ENCODE results near the gene GULP1.
"Not testable (repeated sequence)": the region's sequence is repeated elsewhere in the genome, so short reads cannot be mapped to it uniquely, and the experiment has no call there.

GULP1 gene

GRCh38 chr2:188291617-188292347, at the start of gene GULP1:
GULP1 (plus strand) TSS chr2:188291874; CDS start chr2:188477703, 185,829 bp downstream.
- DNase-seq = peak; percentile 33

- no peak for DNase-seq
Measured at GRCh38 chr2:188243381-188243780, 48.3 kb upstream of the GULP1 start.

DNA sequence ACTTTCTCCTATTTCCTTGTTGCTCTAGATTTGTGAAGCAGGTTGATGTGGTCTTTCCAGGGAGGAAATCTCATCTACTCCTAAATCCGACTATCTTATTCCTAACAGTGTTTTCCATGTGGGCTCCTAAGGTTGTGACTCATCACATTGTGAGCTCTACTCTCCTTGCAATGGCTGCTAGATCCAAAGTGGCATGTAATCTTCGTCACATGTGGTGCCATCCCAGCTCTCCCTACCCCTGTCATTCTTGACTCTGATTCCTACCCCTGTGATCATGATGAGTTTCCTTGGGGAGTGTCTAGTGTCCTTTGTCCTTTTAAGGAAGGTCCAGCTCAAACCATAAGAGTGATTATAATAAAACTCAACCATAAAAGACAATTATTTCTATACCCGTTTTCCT, 47.3 kb upstream of the GULP1 start:
- DNase-seq = no peak

DNA sequence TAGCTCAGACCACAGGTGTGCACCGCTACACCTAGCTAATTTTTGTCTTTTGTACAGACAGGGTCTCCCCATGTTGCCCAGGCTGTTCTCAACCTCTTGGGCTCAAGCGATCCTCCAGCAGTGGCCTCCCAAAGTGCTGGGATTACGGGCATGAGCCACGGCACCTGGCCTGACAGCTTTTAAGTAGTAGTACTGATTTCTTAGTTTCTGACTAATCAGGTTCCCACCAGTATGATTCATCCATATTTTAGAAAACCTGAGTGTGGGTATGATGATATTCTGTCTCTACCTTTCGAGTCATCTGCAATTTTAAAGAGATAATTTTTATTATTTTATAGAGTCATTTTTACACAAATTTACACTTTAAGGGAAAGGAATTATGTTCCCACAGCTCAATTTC, 46.4 kb upstream of the GULP1 start:
- no peak for DNase-seq

DNA sequence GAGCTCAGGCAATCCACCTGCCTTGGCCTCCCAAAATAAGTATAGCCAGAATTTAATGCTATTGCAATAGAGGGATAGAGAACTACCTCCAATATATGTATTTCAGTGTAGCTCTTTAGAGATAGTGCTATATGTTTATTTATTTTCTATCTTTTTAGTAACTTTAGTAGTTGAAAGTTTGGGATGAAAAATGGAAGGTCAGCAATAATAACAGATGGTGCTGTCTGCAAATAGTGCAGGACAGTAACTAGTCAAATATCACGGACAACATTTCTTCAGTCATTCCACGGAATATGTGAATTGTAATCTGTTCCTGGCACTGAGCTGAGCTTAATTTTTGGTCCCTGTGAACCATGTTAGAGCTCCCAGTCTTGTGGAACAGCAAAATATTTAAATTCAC, 43.2 kb upstream of the GULP1 start:
- DNase-seq = no peak

DNA sequence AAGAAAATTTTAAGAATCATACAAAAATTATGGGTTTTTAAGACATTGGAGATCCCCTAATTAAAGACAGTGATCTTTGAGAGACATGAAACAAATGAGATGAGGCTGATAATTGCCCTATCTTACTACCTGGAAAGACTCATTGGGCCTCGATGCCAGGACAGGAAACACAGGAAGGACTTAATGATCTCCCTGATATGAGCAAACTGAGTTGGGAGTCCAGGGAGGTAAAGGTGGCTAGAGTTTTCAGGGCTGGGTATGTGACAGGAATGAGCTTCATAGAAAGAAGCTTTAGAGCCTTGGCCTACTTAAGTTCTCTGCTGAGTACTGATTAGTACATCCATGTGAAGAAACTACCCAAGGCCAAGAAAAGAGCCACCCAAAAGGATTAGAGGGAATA, 40.6 kb upstream of the GULP1 start:
- DNase-seq = no peak

GRCh38 chr2:188256420-188256819, 35.3 kb upstream of the GULP1 start:
- no peak for DNase-seq

GRCh38 chr2:188265315-188265714, 26.4 kb upstream of the GULP1 start:
- DNase-seq = no peak

DNA sequence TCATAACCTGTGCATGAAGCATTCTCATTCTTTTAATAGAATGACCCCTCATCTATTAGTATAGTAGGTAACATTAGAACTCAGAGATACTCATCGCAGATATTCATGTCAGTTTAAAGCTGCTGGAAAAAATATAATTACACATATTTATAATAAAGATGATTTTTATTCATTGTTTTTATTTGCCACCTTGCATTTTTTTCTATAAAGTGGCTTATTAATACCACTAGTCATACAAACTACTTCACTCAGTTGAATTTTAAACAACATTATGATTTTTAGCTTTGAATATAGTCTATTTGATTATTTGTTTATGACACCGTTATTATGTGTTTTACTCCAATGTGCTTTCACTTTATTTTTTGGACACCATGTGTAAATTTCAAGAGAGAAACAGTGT, 23.9 kb upstream of the GULP1 start:
- no peak for DNase-seq

DNA sequence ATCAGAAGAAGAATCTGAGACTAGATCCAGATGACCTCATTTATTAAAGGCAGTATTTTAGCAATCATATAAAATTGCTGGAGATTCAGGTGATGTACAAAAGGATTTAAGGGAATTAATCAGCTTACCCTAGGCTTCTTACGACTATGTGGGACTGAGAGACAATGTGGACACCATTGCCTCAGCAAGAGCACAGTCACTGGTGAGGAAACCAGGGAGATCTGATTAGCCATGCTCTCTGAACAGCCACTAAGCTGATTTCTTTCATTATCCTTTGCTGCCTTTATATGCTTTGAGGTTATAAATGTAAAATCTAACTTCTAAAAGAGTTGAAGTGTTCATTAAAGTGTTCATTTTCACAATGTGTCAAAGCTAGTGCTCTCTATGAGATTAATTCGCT, 22.7 kb upstream of the GULP1 start:
- DNase-seq = no peak

- DNase-seq = no peak
Measured at GRCh38 chr2:188272121-188272520, 19.6 kb upstream of the GULP1 start.

- DNase-seq = no peak
Measured at GRCh38 chr2:188274274-188274673, 17.4 kb upstream of the GULP1 start.

- DNase-seq = no peak
Measured at GRCh38 chr2:188276255-188276654, 15.4 kb upstream of the GULP1 start.

GRCh38 chr2:188277786-188278185, 13.9 kb upstream of the GULP1 start:
- no peak for DNase-seq

DNA sequence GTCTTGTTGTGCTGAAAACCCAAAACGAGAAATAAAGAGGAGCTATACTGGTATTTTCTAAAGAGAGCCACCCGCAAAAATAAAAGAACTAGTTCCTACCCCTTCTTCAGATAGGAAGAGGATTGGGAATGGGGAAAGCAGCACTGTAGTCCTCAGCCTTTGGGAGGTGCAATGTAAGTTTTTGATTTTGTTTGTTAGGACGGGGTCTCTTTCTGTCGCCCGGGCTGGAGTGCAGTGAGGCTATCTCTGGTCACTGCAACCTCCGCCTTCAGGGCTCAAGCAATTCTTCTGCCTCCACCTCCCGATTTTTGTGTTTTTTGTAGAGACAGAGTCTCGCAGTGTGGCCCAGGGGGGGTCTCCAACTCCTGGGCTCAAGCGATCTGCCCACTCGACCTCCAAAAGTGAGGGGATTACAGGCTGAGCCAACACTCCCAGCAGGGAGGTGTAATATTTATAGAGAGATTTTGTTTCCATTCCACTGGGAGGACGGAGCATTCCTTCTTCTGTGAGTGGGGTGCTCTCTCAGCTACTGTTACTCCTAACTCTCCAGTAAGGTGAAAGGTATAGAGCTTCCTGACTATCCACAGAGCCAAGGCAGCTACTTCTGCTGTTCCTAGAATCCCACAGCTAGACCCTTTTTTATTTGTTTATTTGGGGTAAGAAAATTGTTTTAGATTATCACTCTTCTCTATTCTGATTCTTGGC, 13.1 kb upstream of the GULP1 start:
- DNase-seq = no peak

DNA sequence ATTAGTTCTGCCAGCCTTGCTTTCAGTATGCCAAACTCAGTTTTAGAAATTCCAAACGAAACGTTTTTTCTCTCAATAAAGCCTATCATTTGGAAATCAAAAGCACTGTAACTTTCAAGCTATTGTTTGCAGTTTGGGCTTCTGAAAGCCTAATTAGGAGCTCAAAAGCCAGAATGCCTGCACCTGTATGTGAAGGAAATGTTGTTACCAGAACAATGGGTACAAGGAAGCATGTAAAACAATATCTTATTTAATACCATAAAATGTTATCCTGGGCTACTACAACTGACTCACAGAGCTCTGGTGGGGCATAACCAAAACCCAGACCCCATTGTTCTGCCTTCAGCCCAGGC, 12.6 kb upstream of the GULP1 start:
- no peak for DNase-seq

- no peak for DNase-seq
Measured at GRCh38 chr2:188280811-188281222, 10.9 kb upstream of the GULP1 start.

DNA sequence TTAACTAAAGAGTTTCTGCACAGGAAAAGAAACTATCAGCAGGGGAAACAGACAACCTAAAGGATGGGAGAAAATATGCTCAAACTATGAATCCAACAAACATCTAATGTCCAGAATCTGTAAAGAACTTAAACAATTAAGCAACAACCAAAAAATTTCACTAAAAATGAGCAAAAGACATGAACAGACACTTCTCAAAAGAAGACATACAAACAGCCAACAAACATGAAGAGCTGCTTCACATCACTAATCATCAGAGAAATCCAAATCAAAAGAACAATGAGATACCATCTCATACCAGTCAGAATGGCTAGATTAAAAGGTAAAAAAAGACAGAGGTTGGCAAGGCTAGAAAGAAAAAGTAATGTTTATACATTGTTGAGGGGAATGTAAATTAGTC, 8.8 kb upstream of the GULP1 start:
- DNase-seq = no peak

- not testable (repeated sequence) for DNase-seq
Measured at GRCh38 chr2:188284251-188284650, 7.4 kb upstream of the GULP1 start.

DNA sequence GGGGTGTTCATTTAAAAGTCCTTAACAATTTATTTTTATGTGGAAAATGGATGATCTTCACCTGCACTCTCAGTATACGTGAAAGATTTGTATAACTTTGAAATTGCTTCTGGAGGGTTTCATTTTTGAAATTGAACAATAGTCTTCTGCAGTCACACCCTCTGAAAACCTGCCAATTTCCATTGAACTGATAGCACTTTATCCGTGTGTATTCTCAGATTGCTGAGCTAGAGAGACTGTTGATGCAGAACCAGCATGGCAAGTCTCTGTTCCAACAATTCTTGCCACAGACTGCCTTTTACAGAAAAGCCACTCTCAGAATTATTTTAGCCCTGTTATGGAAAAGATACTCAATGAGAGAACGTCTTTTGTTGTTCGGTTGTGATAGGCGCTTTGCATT, 6.6 kb upstream of the GULP1 start:
- no peak for DNase-seq

DNA sequence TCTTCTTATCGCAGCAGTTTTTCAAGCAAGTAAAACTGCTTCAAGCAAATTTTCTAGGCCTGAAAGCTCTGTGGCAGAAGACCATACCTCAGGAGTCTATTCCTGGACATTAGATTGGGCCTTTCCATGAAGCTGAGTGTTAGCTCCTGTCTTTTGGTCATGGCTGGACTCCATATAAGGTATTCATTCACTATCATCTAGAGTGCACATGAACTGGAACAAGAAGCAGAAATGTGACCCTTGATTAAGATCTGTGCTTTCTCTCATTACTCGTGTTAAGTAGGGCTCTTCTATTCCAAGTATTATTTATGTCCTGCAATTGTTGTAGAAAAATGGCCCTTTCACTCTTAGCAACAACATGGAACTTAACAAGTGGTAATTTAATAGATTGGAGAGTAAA, 5.9 kb upstream of the GULP1 start:
- no peak for DNase-seq

GRCh38 chr2:188291142-188291616, 495 bp upstream of the GULP1 start:
- DNase-seq = no peak

GRCh38 chr2:188292348-188293239, 920 bp downstream of the GULP1 start:
- DNase-seq = peak; percentile 8

Measured in 8988T (cell line).